Measurements from ENCODE around the gene ZNF341.
"Not testable (repeated sequence)": the region's sequence is repeated elsewhere in the genome, so short reads cannot be mapped to it uniquely, and the experiment has no call there.

Gene ZNF341

GRCh38 chr20:33731693-33732165, at the start of gene ZNF341:
Gene ZNF341 (plus strand): TSS chr20:33731996. CDS start chr20:33732022, 26 bp downstream.
- DNase-seq (ENCODE audit: low read depth in 2 of 2) = peak; percentile 72 to 78

- DNase-seq (ENCODE audit: low read depth in 2 of 2) = no peak
These were observed 47.1 kb upstream of the ZNF341 start for GRCh38 chr20:33684533-33685327.

GRCh38 chr20:33685328-33686099, 46.3 kb upstream of the ZNF341 start:
- no peak for DNase-seq (ENCODE audit: low read depth in 2 of 2)

- DNase-seq (ENCODE audit: low read depth in 2 of 2) = peak; percentile 83 to 89
These were observed 45.5 kb upstream of the ZNF341 start, which contains the start of gene E2F1 for GRCh38 chr20:33686100-33686983. Gene E2F1 (minus strand): TSS chr20:33686385. CDS start chr20:33686264, 121 bp downstream.

- no peak for DNase-seq (ENCODE audit: low read depth in 2 of 2)
These were observed 44.8 kb upstream of the ZNF341 start for GRCh38 chr20:33686984-33687366.

- DNase-seq (ENCODE audit: low read depth in 2 of 2) = no peak
These were observed 44.4 kb upstream of the ZNF341 start for GRCh38 chr20:33687370-33687915.

GRCh38 chr20:33687993-33688937, 43.5 kb upstream of the ZNF341 start:
- DNase-seq (ENCODE audit: low read depth in 2 of 2) = no peak

- DNase-seq (ENCODE audit: low read depth in 2 of 2) = no peak
These were observed 42.8 kb upstream of the ZNF341 start for GRCh38 chr20:33688938-33689424.

GRCh38 chr20:33689493-33689892, 42.3 kb upstream of the ZNF341 start:
- DNase-seq (ENCODE audit: low read depth in 2 of 2) = no peak

- no peak for DNase-seq (ENCODE audit: low read depth in 2 of 2)
These were observed 41.8 kb upstream of the ZNF341 start for GRCh38 chr20:33689973-33690372.

GRCh38 chr20:33693289-33693688, 38.5 kb upstream of the ZNF341 start:
- DNase-seq (ENCODE audit: low read depth in 2 of 2) = no peak

GRCh38 chr20:33693741-33694638, 37.8 kb upstream of the ZNF341 start:
- no peak for DNase-seq (ENCODE audit: low read depth in 2 of 2)

- no peak for DNase-seq (ENCODE audit: low read depth in 2 of 2)
These were observed 37.2 kb upstream of the ZNF341 start for GRCh38 chr20:33694639-33695012.

GRCh38 chr20:33696448-33696847, 35.3 kb upstream of the ZNF341 start:
- DNase-seq (ENCODE audit: low read depth in 2 of 2) = no peak

- no peak for DNase-seq (ENCODE audit: low read depth in 2 of 2)
These were observed 34.7 kb upstream of the ZNF341 start for GRCh38 chr20:33697129-33697528.

GRCh38 chr20:33698966-33699365, 32.8 kb upstream of the ZNF341 start:
- not testable (repeated sequence) for DNase-seq (ENCODE audit: low read depth in 2 of 2)

- not testable (repeated sequence) for DNase-seq (ENCODE audit: low read depth in 2 of 2)
These were observed 30.9 kb upstream of the ZNF341 start for GRCh38 chr20:33700696-33701441.
